ENCODE measurements around the gene RPL12. TPM values are rescaled to one million over a fixed set of nuclear protein-coding genes. Genes with fewer than 3 reads are reported as not detected.

Gene RPL12
- total RNA-seq, 3 donors from 2014 or later (not counting 1 experiment from before 2014, with no cell fraction given): 561 to 770 (median 724) TPM

- Mint-ChIP-seq H3K27me3 (ENCODE audit: low read depth in 2 of 2) (no peaks in the 10 kb centered on the region), H3K4me3 (no peak overlapping the region), H3K27ac (peak overlapping the region; percentile 63 to 79), H3K36me3 (peaks cover 7% of the 10 kb centered on the region), H3K4me1 (peaks cover 14 to 24% of the 10 kb centered on the region in 2 donors), H3K9me3 (no peaks in the 10 kb centered on the region)
- 96% methylated on average over 9 of the region's 9 CpGs for WGBS (ENCODE audit: insufficient coverage)
- ATAC-seq (no peak), DNase-seq (no peak)
- H3K9me3 ChIP-seq (ENCODE audit: control insufficient read depth, insufficient read depth, low read length): no peaks in the 10 kb centered on the region
- H3K27ac ChIP-seq (ENCODE audit: low read length): no peak overlapping the region
- peaks cover 25% of the 10 kb centered on the region for H3K4me1 ChIP-seq (ENCODE audit: control insufficient read depth, insufficient read depth, low read length)
- intact Hi-C loops (cut with micrococcal nuclease): no loop called here
- peaks cover 78% of the 10 kb centered on the region for H3K36me3 ChIP-seq (ENCODE audit: control insufficient read depth, insufficient read depth, low read length)
- H3K4me3 ChIP-seq (ENCODE audit: low read length): no peak overlapping the region
- H3K27me3 ChIP-seq (ENCODE audit: control insufficient read depth, insufficient read depth, low read length): no peaks in the 10 kb centered on the region
- no peak for TF ChIP-seq CTCF (IDR thresholded peaks at IDR 0.05)
These were observed 12.8 kb downstream of the RPL12 start for GRCh38 chr9:127438394-127438793.

GRCh38 chr9:127437497-127438264, 13.5 kb downstream of the RPL12 start:
- DNase-seq (peak in 1 of 2 donors; percentile 68), ATAC-seq (peak; percentile 76 to 90 (median 87))
- Mint-ChIP-seq H3K4me3 (peak overlapping the region; percentile 35), H3K36me3 (peaks cover 7% of the 10 kb centered on the region), H3K9me3 (no peaks in the 10 kb centered on the region), H3K27me3 (ENCODE audit: low read depth in 2 of 2) (no peaks in the 10 kb centered on the region), H3K27ac (peak overlapping the region; percentile 63 to 79), H3K4me1 (peaks cover 14 to 24% of the 10 kb centered on the region in 2 donors)
- peaks cover 25% of the 10 kb centered on the region for H3K4me1 ChIP-seq (ENCODE audit: control insufficient read depth, insufficient read depth, low read length)
- H3K27ac ChIP-seq (ENCODE audit: low read length): peak overlapping the region; percentile 9
- no peak overlapping the region for H3K4me3 ChIP-seq (ENCODE audit: low read length)
- no peaks in the 10 kb centered on the region for H3K27me3 ChIP-seq (ENCODE audit: control insufficient read depth, insufficient read depth, low read length)
- TF ChIP-seq CTCF (IDR thresholded peaks at IDR 0.05): no peak
- H3K9me3 ChIP-seq (ENCODE audit: control insufficient read depth, insufficient read depth, low read length): no peaks in the 10 kb centered on the region
- peaks cover 76% of the 10 kb centered on the region for H3K36me3 ChIP-seq (ENCODE audit: control insufficient read depth, insufficient read depth, low read length)
- WGBS (ENCODE audit: insufficient coverage): 64% methylated on average over 11 of the region's 12 CpGs
- intact Hi-C loops (cut with micrococcal nuclease): no loop called here

GRCh38 chr9:127430415-127430814, 20.8 kb downstream of the RPL12 start:
- WGBS (ENCODE audit: insufficient coverage): 93% methylated on average over 8 of the region's 8 CpGs
- no peak overlapping the region for H3K27ac Mint-ChIP-seq
- no peaks in the 10 kb centered on the region for H3K27me3 Mint-ChIP-seq (ENCODE audit: low read depth in 2 of 2)
- H3K4me3 Mint-ChIP-seq: no peak overlapping the region
- Histone ChIP-seq H3K36me3 (ENCODE audit: control insufficient read depth, insufficient read depth, low read length) (peaks cover 43% of the 10 kb centered on the region), H3K9me3 (ENCODE audit: control insufficient read depth, insufficient read depth, low read length) (no peaks in the 10 kb centered on the region), H3K4me3 (ENCODE audit: low read length) (no peak overlapping the region), H3K4me1 (ENCODE audit: control insufficient read depth, insufficient read depth, low read length) (no peaks in the 10 kb centered on the region), H3K27me3 (ENCODE audit: control insufficient read depth, insufficient read depth, low read length) (no peaks in the 10 kb centered on the region), H3K27ac (ENCODE audit: low read length) (no peak overlapping the region)
- DNase-seq: no peak
- no peak for TF ChIP-seq CTCF (IDR thresholded peaks at IDR 0.05)
- H3K9me3 Mint-ChIP-seq: no peaks in the 10 kb centered on the region
- H3K4me1 Mint-ChIP-seq: peaks cover 8 to 18% of the 10 kb centered on the region in 2 donors
- no peak for ATAC-seq
- peaks cover 23% of the 10 kb centered on the region for H3K36me3 Mint-ChIP-seq
- intact Hi-C loops (cut with micrococcal nuclease): no loop called here

Measured in natural killer cell (primary cell).